HUES64 (cell line): ENCODE results near the gene SLC6A6.

ENCODE experiments used
- H3K27ac ChIP-seq: 2 replicates; pipeline ENCODE4 v1.7.0; 2013; ENCODE audit warnings: low read depth, low read length, inconsistent platforms
- H3K27me3 ChIP-seq: 2 replicates; pipeline ENCODE4 v1.6.1; 2013; ENCODE audit warnings: mild to moderate bottlenecking, low read length; ENCODE audit not compliant: insufficient read depth
- H3K36me3 ChIP-seq: 2 replicates; pipeline ENCODE4 v1.6.1; 2013; ENCODE audit warnings: mild to moderate bottlenecking, low read length; ENCODE audit not compliant: insufficient read depth
- H3K4me1 ChIP-seq: 2 replicates; pipeline ENCODE4 v1.6.1; 2013; ENCODE audit warnings: mild to moderate bottlenecking, low read length, moderate library complexity; ENCODE audit not compliant: insufficient read depth
- H3K4me3 ChIP-seq: 2 replicates; pipeline ENCODE4 v1.5.1; 2013; ENCODE audit warnings: mild to moderate bottlenecking, low read length, moderate library complexity
- H3K9ac ChIP-seq: 2 replicates; pipeline ENCODE4 v1.6.1; 2013; ENCODE audit warnings: mild to moderate bottlenecking, low read depth, low read length
- H3K9me3 ChIP-seq: 2 replicates; pipeline ENCODE4 v1.6.1; 2013; ENCODE audit warnings: low read depth, low read length; ENCODE audit not compliant: insufficient read depth
- WGBS: fragments of 150-250, 120-280 bp; methylation state at CpG from one replicate; pipeline ENCODE4 v1.1.7; 2013; ENCODE audit warnings: missing lambda C conversion rate; 5-methylcytosine and 5-hydroxymethylcytosine counted together

Gene SLC6A6

GRCh38 chr3:14537590-14538450 is 135.4 kb downstream of the SLC6A6 start:
- no peaks in the 10 kb centered on the region for H3K9me3 ChIP-seq
- no peaks in the 10 kb centered on the region for H3K36me3 ChIP-seq
- peaks cover 23% of the 10 kb centered on the region for H3K4me1 ChIP-seq
- H3K9ac ChIP-seq: no peak overlapping the region
- whole genome bisulfite sequencing: 86% methylated on average over 10 of the region's 10 CpGs
- no peak overlapping the region for H3K4me3 ChIP-seq
- no peak overlapping the region for H3K27ac ChIP-seq
- H3K27me3 ChIP-seq: no peaks in the 10 kb centered on the region

- Histone ChIP-seq H3K4me1 (peaks cover 16% of the 10 kb centered on the region), H3K27ac (no peak overlapping the region), H3K9ac (no peak overlapping the region), H3K27me3 (no peaks in the 10 kb centered on the region), H3K9me3 (no peaks in the 10 kb centered on the region), H3K36me3 (no peaks in the 10 kb centered on the region), H3K4me3 (no peak overlapping the region)
- WGBS: 94% methylated on average over 3 of the region's 3 CpGs
Measured at GRCh38 chr3:14538451-14539088, 136.2 kb downstream of the SLC6A6 start.
